Measurements from ENCODE around the gene S1PR1. TPM values are rescaled to one million over a fixed set of nuclear protein-coding genes. Genes with fewer than 3 reads are reported as not detected.
"Not testable (repeated sequence)": the region's sequence is repeated elsewhere in the genome, so short reads cannot be mapped to it uniquely, and the experiment has no call there.

The S1PR1 gene
- total RNA-seq, 5 donors from 2014 or later (not counting 1 experiment from before 2014, with no cell fraction given): 178 to 368 (median 354) TPM

DNA sequence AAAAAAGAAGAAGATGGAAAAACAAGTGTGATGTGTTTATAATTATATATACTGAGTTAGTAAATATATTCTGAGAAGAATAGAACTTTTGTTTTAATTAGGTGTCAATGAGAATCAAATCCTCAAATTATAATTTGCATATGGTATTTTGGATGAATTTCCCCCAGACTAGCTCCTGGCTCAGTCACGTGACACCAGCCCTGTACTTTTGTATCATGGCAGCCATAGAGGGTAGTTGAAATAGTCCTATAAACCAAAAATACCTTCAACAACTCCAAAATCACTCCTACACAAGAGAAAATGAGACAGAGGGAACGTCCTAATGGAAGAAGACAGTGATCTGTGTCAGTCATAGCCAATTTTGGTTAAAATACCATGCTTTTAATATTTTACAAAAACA, 9.0 kb upstream of the S1PR1 start:
- ATAC-seq (replicated peaks in 1 of 4) (no peak), DNase-seq (no peak)
- Mint-ChIP-seq H3K36me3 (peaks cover 5% of the 10 kb centered on the region), H3K27ac (peak overlapping the region in 1 of 2 donors; percentile 48), H3K4me1 (peaks cover 15 to 55% (median 29%) of the 10 kb centered on the region in 3 donors), H3K9me3 (peaks cover 0 to 6% (median 0%) of the 10 kb centered on the region in 3 donors), H3K27me3 (no peaks in the 10 kb centered on the region), H3K4me3 (peak overlapping the region in 1 of 3 donors; percentile 9)
- no peaks in the 10 kb centered on the region for H3K27me3 ChIP-seq (replicated peaks in 1 of 2; ENCODE audit: control insufficient read depth in 2 of 2, extremely low read depth in 1 of 2, insufficient read depth in 2 of 2, low read length in 1 of 2)
- POLR2A ChIA-PET: interaction anchor here (0.7 kb wide), 2 partner anchors 10 to 116 kb away, joined by 4 to 5 read pairs; no protein-coding TSS in a partner anchor
- no peak overlapping the region for H3K4me3 ChIP-seq (ENCODE audit: control insufficient read depth in 1 of 2, extremely low read depth in 1 of 2, low read length in 1 of 2)
- H3K4me1 ChIP-seq (ENCODE audit: control insufficient read depth in 1 of 2, extremely low read depth in 1 of 2, insufficient read depth in 2 of 2, low read length in 2 of 2): no peaks in the 10 kb centered on the region
- no CpG with 5 or more reads among the region's 2 CpGs for WGBS (ENCODE audit: insufficient coverage)
- CTCF ChIA-PET: interaction anchor here in 1 of 2 donors (0.6 kb wide), 1 partner anchor 30 kb away, joined by 3 read pairs; no protein-coding TSS in a partner anchor
- no peaks in the 10 kb centered on the region for H3K36me3 ChIP-seq (ENCODE audit: control insufficient read depth in 2 of 2, extremely low read depth in 1 of 2, insufficient read depth in 1 of 2, low read length in 1 of 2)
- H3K27ac ChIP-seq (ENCODE audit: low read length): peak overlapping the region; percentile 41
- no peaks in the 10 kb centered on the region for H3K9me3 ChIP-seq

DNA sequence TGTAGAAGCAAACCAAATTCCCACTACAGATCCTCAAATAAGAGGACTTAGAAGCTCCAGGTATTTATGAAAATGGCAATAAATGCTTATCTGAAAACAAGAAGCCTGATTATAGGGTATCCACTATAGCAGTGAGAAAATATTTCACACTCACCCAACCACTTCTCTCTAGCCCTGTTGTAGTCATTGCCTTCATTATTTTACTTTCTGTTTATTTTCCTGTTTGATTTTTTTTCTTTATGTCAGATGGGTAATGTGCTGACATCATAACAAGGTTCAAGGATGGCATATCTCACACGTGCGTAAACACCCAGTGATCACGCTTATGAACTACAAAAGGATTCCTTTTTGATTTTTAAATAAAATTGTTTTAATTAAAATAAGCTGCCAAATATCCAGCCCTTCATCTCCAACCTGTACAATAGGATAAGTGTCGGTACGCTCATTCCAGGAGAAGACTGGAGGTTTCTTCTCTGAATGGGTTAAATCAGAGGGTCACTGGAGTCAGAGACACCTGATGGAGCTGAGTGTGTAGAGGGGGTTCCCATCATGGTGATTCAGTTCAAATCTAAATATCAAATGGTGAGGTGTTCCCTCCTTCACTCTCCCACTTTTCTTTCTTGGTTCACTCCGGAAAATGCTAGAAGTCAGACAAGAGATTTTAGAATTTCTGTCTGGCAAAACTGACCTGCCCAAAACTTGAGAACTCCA, 8.2 kb upstream of the S1PR1 start:
- POLR2A ChIA-PET: interaction anchor here (0.7 kb wide), 2 partner anchors 10 to 115 kb away, joined by 4 to 5 read pairs; no protein-coding TSS in a partner anchor
- H3K4me1 ChIP-seq (ENCODE audit: control insufficient read depth in 1 of 2, extremely low read depth in 1 of 2, insufficient read depth in 2 of 2, low read length in 2 of 2): peaks cover 0 to 7% of the 10 kb centered on the region in 2 experiments
- no peaks in the 10 kb centered on the region for H3K27me3 ChIP-seq (replicated peaks in 1 of 2; ENCODE audit: control insufficient read depth in 2 of 2, extremely low read depth in 1 of 2, insufficient read depth in 2 of 2, low read length in 1 of 2)
- H3K9me3 ChIP-seq: no peaks in the 10 kb centered on the region
- H3K4me3 ChIP-seq (ENCODE audit: control insufficient read depth in 1 of 2, extremely low read depth in 1 of 2, low read length in 1 of 2): no peak overlapping the region
- WGBS (ENCODE audit: insufficient coverage): 100% methylated on average over 1 of the region's 6 CpGs
- peak overlapping the region; percentile 41 for H3K27ac ChIP-seq (ENCODE audit: low read length)
- Mint-ChIP-seq H3K27me3 (no peaks in the 10 kb centered on the region), H3K27ac (peak overlapping the region; percentile 84 to 87), H3K9me3 (peaks cover 0 to 6% (median 0%) of the 10 kb centered on the region in 3 donors), H3K4me1 (peaks cover 23 to 62% (median 36%) of the 10 kb centered on the region in 3 donors), H3K4me3 (no peak overlapping the region), H3K36me3 (peaks cover 5% of the 10 kb centered on the region)
- no peak for DNase-seq
- H3K36me3 ChIP-seq (ENCODE audit: control insufficient read depth in 2 of 2, extremely low read depth in 1 of 2, insufficient read depth in 1 of 2, low read length in 1 of 2): no peaks in the 10 kb centered on the region
- CTCF ChIA-PET: interaction anchor here in 1 of 2 donors (1.5 kb wide), 1 partner anchor 92 kb away, joined by 3 read pairs; no protein-coding TSS in a partner anchor
- peak in 1 of 4 experiments; percentile 29 for ATAC-seq (replicated peaks in 1 of 4)

GRCh38 chr1:101232182-101232581, 4.6 kb upstream of the S1PR1 start:
- not testable (repeated sequence) for DNase-seq; H3K9me3 Mint-ChIP-seq; H3K27me3 Mint-ChIP-seq; H3K4me3 Mint-ChIP-seq; H3K36me3 ChIP-seq (ENCODE audit: control insufficient read depth in 2 of 2, extremely low read depth in 1 of 2, insufficient read depth in 1 of 2, low read length in 1 of 2); H3K4me3 ChIP-seq (ENCODE audit: control insufficient read depth in 1 of 2, extremely low read depth in 1 of 2, low read length in 1 of 2); H3K27me3 ChIP-seq (replicated peaks in 1 of 2; ENCODE audit: control insufficient read depth in 2 of 2, extremely low read depth in 1 of 2, insufficient read depth in 2 of 2, low read length in 1 of 2); H3K9me3 ChIP-seq; ATAC-seq (replicated peaks in 1 of 4); H3K27ac ChIP-seq (ENCODE audit: low read length)
- ChIA-PET CTCF (interaction anchor here (0.7 kb wide), 2 partner anchors 250 to 364 kb away, joined by 3 to 7 read pairs; no protein-coding TSS in a partner anchor), POLR2A (interaction anchor here in 1 of 2 donors (0.6 kb wide), 1 partner anchor 128 kb away, joined by 3 read pairs; no protein-coding TSS in a partner anchor)
- H3K4me1 ChIP-seq (ENCODE audit: control insufficient read depth in 1 of 2, extremely low read depth in 1 of 2, insufficient read depth in 2 of 2, low read length in 2 of 2): peaks cover 8 to 22% of the 10 kb centered on the region in 2 experiments
- peak overlapping the region; percentile 73 to 90 for H3K27ac Mint-ChIP-seq
- H3K36me3 Mint-ChIP-seq: peaks cover 15% of the 10 kb centered on the region
- H3K4me1 Mint-ChIP-seq: peaks cover 29 to 71% (median 53%) of the 10 kb centered on the region in 3 donors

GRCh38 chr1:101233495-101233894, 3.3 kb upstream of the S1PR1 start:
- peaks cover 31 to 64% (median 46%) of the 10 kb centered on the region in 3 donors for H3K4me1 Mint-ChIP-seq
- Histone ChIP-seq H3K27me3 (replicated peaks in 1 of 2; ENCODE audit: control insufficient read depth in 2 of 2, extremely low read depth in 1 of 2, insufficient read depth in 2 of 2, low read length in 1 of 2) (no peaks in the 10 kb centered on the region), H3K36me3 (ENCODE audit: control insufficient read depth in 2 of 2, extremely low read depth in 1 of 2, insufficient read depth in 1 of 2, low read length in 1 of 2) (no peaks in the 10 kb centered on the region), H3K27ac (ENCODE audit: low read length) (peak overlapping the region; percentile 53), H3K9me3 (no peaks in the 10 kb centered on the region), H3K4me3 (ENCODE audit: control insufficient read depth in 1 of 2, extremely low read depth in 1 of 2, low read length in 1 of 2) (no peak overlapping the region), H3K4me1 (ENCODE audit: control insufficient read depth in 1 of 2, extremely low read depth in 1 of 2, insufficient read depth in 2 of 2, low read length in 2 of 2) (peaks cover 8 to 22% of the 10 kb centered on the region in 2 experiments)
- 95% methylated on average over 4 of the region's 7 CpGs for WGBS (ENCODE audit: insufficient coverage)
- peak overlapping the region in 1 of 3 donors; percentile 3 for H3K4me3 Mint-ChIP-seq
- ChIA-PET CTCF (interaction anchor here (0.7 to 1.2 kb wide), 4 partner anchors 80 to 291 kb away, joined by 3 to 5 read pairs (median 4); no protein-coding TSS in a partner anchor), POLR2A (interaction anchor here (0.6 to 1.1 kb wide), 11 partner anchors 18 to 837 kb away, joined by 3 to 10 read pairs (median 4); no protein-coding TSS in a partner anchor)
- H3K27me3 Mint-ChIP-seq: no peaks in the 10 kb centered on the region
- peaks cover 23% of the 10 kb centered on the region for H3K36me3 Mint-ChIP-seq
- peak overlapping the region; percentile 93 to 98 for H3K27ac Mint-ChIP-seq
- DNase-seq (no peak), ATAC-seq (replicated peaks in 1 of 4) (no peak)
- peaks cover 0 to 6% (median 0%) of the 10 kb centered on the region in 3 donors for H3K9me3 Mint-ChIP-seq

- peaks cover 0 to 6% (median 0%) of the 10 kb centered on the region in 3 donors for H3K9me3 Mint-ChIP-seq
- peak overlapping the region; percentile 97 to 99 (median 98) for H3K4me3 Mint-ChIP-seq
Measured at GRCh38 chr1:101235216-101235695, 1.6 kb upstream of the S1PR1 start.

More at GRCh38 chr1:101235216-101235695, 1.6 kb upstream of the S1PR1 start:
- H3K4me1 Mint-ChIP-seq: peaks cover 48 to 62% (median 52%) of the 10 kb centered on the region in 3 donors
- ATAC-seq (replicated peaks in 1 of 4): peak in 1 of 4 experiments; percentile 37
- Histone ChIP-seq H3K27me3 (replicated peaks in 1 of 2; ENCODE audit: control insufficient read depth in 2 of 2, extremely low read depth in 1 of 2, insufficient read depth in 2 of 2, low read length in 1 of 2) (no peaks in the 10 kb centered on the region), H3K36me3 (ENCODE audit: control insufficient read depth in 2 of 2, extremely low read depth in 1 of 2, insufficient read depth in 1 of 2, low read length in 1 of 2) (peaks cover 0 to 15% of the 10 kb centered on the region in 2 donors), H3K27ac (ENCODE audit: low read length) (peak overlapping the region; percentile 91), H3K9me3 (no peaks in the 10 kb centered on the region), H3K4me1 (ENCODE audit: control insufficient read depth in 1 of 2, extremely low read depth in 1 of 2, insufficient read depth in 2 of 2, low read length in 2 of 2) (peaks cover 21 to 37% of the 10 kb centered on the region in 2 experiments), H3K4me3 (ENCODE audit: control insufficient read depth in 1 of 2, extremely low read depth in 1 of 2, low read length in 1 of 2) (peak overlapping the region; percentile 67 to 99)
- H3K36me3 Mint-ChIP-seq: peaks cover 38% of the 10 kb centered on the region
- no peaks in the 10 kb centered on the region for H3K27me3 Mint-ChIP-seq
- DNase-seq: peak in 12 of 35 experiments; percentile 2 to 61 (median 14)
- CTCF ChIA-PET: interaction anchor here (0.6 to 2.2 kb wide), 13 partner anchors 18 to 123 kb away, joined by 3 to 9 read pairs (median 3); no protein-coding TSS in a partner anchor
- POLR2A ChIA-PET: interaction anchor here (0.6 to 1.9 kb wide), 17 partner anchors 9 to 339 kb away, joined by 3 to 11 read pairs (median 3); partner anchors contain the start of gene SLC30A7 (in 1 of the 2)
- peak overlapping the region; percentile 98 to 100 for H3K27ac Mint-ChIP-seq
- WGBS (ENCODE audit: insufficient coverage): no CpG with 5 or more reads among the region's 6 CpGs

Measured in T-cell (primary cell).